HL-60 (cell line): ENCODE data around the gene MED28.

Experiments used
- DNase-seq, 2 experiments: peaks; one replicate each; pipeline ENCODE4 v3.0.0-alpha.2; 2010 to 2020; ENCODE audit warnings: low read depth in 1 of 2, low spot score in 1 of 2
- H3K27ac ChIP-seq: fragments of 250-450 bp; sonication (Bioruptor Pico); replicated peaks from 2 replicates; pipeline ENCODE4 v1.5.1; 2020; ENCODE audit warnings: mild to moderate bottlenecking, moderate library complexity
- H3K27me3 ChIP-seq: fragments of 250-450 bp; sonication (Bioruptor Pico); 2 replicates; pipeline ENCODE4 v1.5.1; 2021; ENCODE audit warnings: mild to moderate bottlenecking, moderate library complexity; ENCODE audit not compliant: insufficient read depth, poor library complexity, severe bottlenecking
- H3K4me3 ChIP-seq: replicated peaks from 2 replicates; pipeline ENCODE4 v1.5.1; 2011; ENCODE audit warnings: mild to moderate bottlenecking, control low read depth, low read length; ENCODE audit not compliant: insufficient read depth
- CTCF ChIP-seq: IDR thresholded peaks from one replicate; pipeline ENCODE4 v1.5.1; 2011; ENCODE audit warnings: low read length, control low read depth, inconsistent platforms; ENCODE audit not compliant: insufficient read depth
- GABPA ChIP-seq: IDR thresholded peaks from 2 replicates; pipeline ENCODE4 v1.6.1; 2012; ENCODE audit warnings: low read depth
- POLR2AphosphoS5 ChIP-seq: IDR thresholded peaks from 2 replicates; pipeline ENCODE4 v1.6.1; 2012; ENCODE audit warnings: low read depth
- REST ChIP-seq: IDR thresholded peaks from 2 replicates; pipeline ENCODE4 v1.6.1; 2012; ENCODE audit warnings: low read depth; ENCODE audit not compliant: insufficient replicate concordance
- SPI1 ChIP-seq: IDR thresholded peaks from 2 replicates; pipeline ENCODE4 v1.6.1; 2012; ENCODE audit warnings: low read depth, mild to moderate bottlenecking, borderline replicate concordance

The MED28 gene

GRCh38 chr4:17647927-17648326 is 33.5 kb downstream of the MED28 start:
- H3K27me3 ChIP-seq, result no peaks in the 10 kb centered on the region
- no peak for TF ChIP-seq SPI1
- TF ChIP-seq GABPA, result no peak
- no peak for TF ChIP-seq CTCF
- TF ChIP-seq POLR2AphosphoS5, result no peak
- TF ChIP-seq REST, result no peak
- no peak for DNase-seq
- no peak overlapping the region for H3K27ac ChIP-seq
- no peak overlapping the region for H3K4me3 ChIP-seq

- Histone ChIP-seq H3K27me3 (no peaks in the 10 kb centered on the region), H3K4me3 (no peak overlapping the region), H3K27ac (no peak overlapping the region)
- TF ChIP-seq SPI1 (no peak), POLR2AphosphoS5 (no peak), CTCF (no peak), REST (no peak), GABPA (no peak)
- DNase-seq, result no peak
Measured at GRCh38 chr4:17650406-17650805, 36.0 kb downstream of the MED28 start.

- Histone ChIP-seq H3K4me3 (no peak overlapping the region), H3K27ac (no peak overlapping the region), H3K27me3 (no peaks in the 10 kb centered on the region)
- no peak for DNase-seq
- TF ChIP-seq REST (no peak), GABPA (no peak), POLR2AphosphoS5 (no peak), SPI1 (no peak), CTCF (no peak)
Measured at GRCh38 chr4:17654701-17655100, 40.3 kb downstream of the MED28 start.
